Fibroblast of lung (primary cell): ENCODE data around the gene CHKA.

ENCODE experiments used
- CTCF ChIP-seq, 2 donors: IDR thresholded peaks in 1 of 2; conservative IDR thresholded peaks in 1 of 2; 1 replicate in 1 of 2; 2 replicates in 1 of 2; pipeline ENCODE4 v1.5.1; 2011 to 2012; ENCODE audit warnings: low read length in 2 of 2, control low read depth in 1 of 2, inconsistent platforms in 1 of 2, low read depth in 1 of 2, mild to moderate bottlenecking in 1 of 2
- EZH2 ChIP-seq: IDR thresholded peaks from 2 replicates; pipeline ENCODE4 v1.5.1; 2012; ENCODE audit warnings: low read length, control low read depth, mild to moderate bottlenecking; ENCODE audit errors: missing control alignments

GRCh38 chr11:68159161-68159560 lies 38.0 kb upstream of the CHKA start:
- TF ChIP-seq CTCF (conservative IDR thresholded peaks at IDR 0.05 in 1 of 2, IDR thresholded peaks at IDR 0.05 in 1 of 2; ENCODE audit: low read depth in 1 of 2, low read length in 2 of 2), result no peak
- TF ChIP-seq EZH2, result no peak
